Stimulated activated CD8-positive, alpha-beta memory T cell treated with anti-CD3 and anti-CD28 coated beads, Interleukin-4, amount 100 ng/mL, for 1 hour (primary cell): ENCODE data around the gene GSTA4.
"Not testable (repeated sequence)": the region's sequence is repeated elsewhere in the genome, so short reads cannot be mapped to it uniquely, and the experiment has no call there.

ENCODE experiments used
- DNase-seq, 2 donors: peaks; one replicate each; pipeline ENCODE4 v3.0.0-alpha.2; 2020; ENCODE audit warnings: low read depth in 2 of 2, low spot score in 1 of 2

Gene GSTA4

GRCh38 chr6:52976149-52976548 is 18.9 kb downstream of the GSTA4 start:
- DNase-seq, result no peak

- DNase-seq, result no peak
These were observed 19.5 kb downstream of the GSTA4 start for GRCh38 chr6:52975580-52975979.

GRCh38 chr6:52972989-52973388 is 22.1 kb downstream of the GSTA4 start:
- DNase-seq, result no peak

GRCh38 chr6:52969359-52969758 is 25.7 kb downstream of the GSTA4 start:
- DNase-seq, result no peak

GRCh38 chr6:52966101-52966500 is 29.0 kb downstream of the GSTA4 start:
- no peak for DNase-seq

GRCh38 chr6:52965380-52965779 is 29.7 kb downstream of the GSTA4 start:
- no peak for DNase-seq

- DNase-seq, result no peak
These were observed 30.8 kb downstream of the GSTA4 start for GRCh38 chr6:52964318-52964717.

GRCh38 chr6:52962701-52963100 is 32.4 kb downstream of the GSTA4 start:
- no peak for DNase-seq

GRCh38 chr6:52961022-52961421 is 34.1 kb downstream of the GSTA4 start:
- not testable (repeated sequence) for DNase-seq

GRCh38 chr6:52960211-52960610 is 34.9 kb downstream of the GSTA4 start:
- DNase-seq, result not testable (repeated sequence)

- no peak for DNase-seq
These were observed 36.4 kb downstream of the GSTA4 start for GRCh38 chr6:52958546-52959255.

- DNase-seq, result no peak
These were observed 39.2 kb downstream of the GSTA4 start for GRCh38 chr6:52955871-52956270.

GRCh38 chr6:52953911-52954839 is 40.9 kb downstream of the GSTA4 start:
- no peak for DNase-seq

- no peak for DNase-seq
These were observed 48.8 kb downstream of the GSTA4 start for GRCh38 chr6:52946306-52946705.

GRCh38 chr6:52942821-52943220 is 52.3 kb downstream of the GSTA4 start:
- DNase-seq, result not testable (repeated sequence)

GRCh38 chr6:52942221-52942620 is 52.9 kb downstream of the GSTA4 start:
- DNase-seq, result no peak

GRCh38 chr6:52937908-52938307 is 57.2 kb downstream of the GSTA4 start:
- DNase-seq, result no peak

- no peak for DNase-seq
These were observed 61.3 kb downstream of the GSTA4 start for GRCh38 chr6:52933778-52934177.

- DNase-seq, result no peak
These were observed 63.7 kb downstream of the GSTA4 start for GRCh38 chr6:52931351-52931750.

- DNase-seq, result no peak
These were observed 65.5 kb downstream of the GSTA4 start for GRCh38 chr6:52929321-52930164.
